GM12801 (cell line): ENCODE data around the gene MST1R.

ENCODE experiments used
- CTCF ChIP-seq: IDR thresholded peaks from one replicate; pipeline ENCODE4 v1.5.1; 2011; ENCODE audit warnings: control low read depth; ENCODE audit not compliant: insufficient read length; ENCODE audit errors: extremely low read depth

MST1R gene

GRCh38 chr3:49840388-49840787 is 63.3 kb downstream of the MST1R start:
- TF ChIP-seq CTCF, result no peak

- TF ChIP-seq CTCF, result peak; percentile 69
Observed at GRCh38 chr3:49839193-49839809, 64.4 kb downstream of the MST1R start.
